HG03045 (cell line): ENCODE measurements around the gene CERS6.

Source experiments
- ATAC-seq: cut with Tn5 transposase; IDR thresholded peaks from one replicate; pipeline ENCODE4 v1.9.1; 2021; ENCODE audit warnings: mild to moderate bottlenecking, moderate library complexity; ENCODE audit not compliant: unreplicated experiment

CERS6 gene

GRCh38 chr2:168441214-168441872 is 14.7 kb upstream of the CERS6 start:
- ATAC-seq, result no peak

- no peak for ATAC-seq
Measured at GRCh38 chr2:168443818-168444217, 12.3 kb upstream of the CERS6 start.

- no peak for ATAC-seq
Measured at GRCh38 chr2:168445960-168446359, 10.1 kb upstream of the CERS6 start.

GRCh38 chr2:168448980-168449379 is 7.1 kb upstream of the CERS6 start:
- no peak for ATAC-seq

GRCh38 chr2:168449419-168449818 is 6.7 kb upstream of the CERS6 start:
- ATAC-seq, result no peak

- ATAC-seq, result no peak
Measured at GRCh38 chr2:168450171-168450570, 5.9 kb upstream of the CERS6 start.

- ATAC-seq, result no peak
Measured at GRCh38 chr2:168450732-168451131, 5.3 kb upstream of the CERS6 start.

- no peak for ATAC-seq
Measured at GRCh38 chr2:168452781-168453180, 3.3 kb upstream of the CERS6 start.

GRCh38 chr2:168453404-168453803 is 2.7 kb upstream of the CERS6 start:
- ATAC-seq, result no peak

- no peak for ATAC-seq
Measured at GRCh38 chr2:168454737-168455644, 1.1 kb upstream of the CERS6 start.

GRCh38 chr2:168456521-168457189 is 583 bp downstream of the CERS6 start:
- peak; percentile 32 for ATAC-seq

GRCh38 chr2:168457190-168457895 is 1.3 kb downstream of the CERS6 start:
- no peak for ATAC-seq

- ATAC-seq, result no peak
Measured at GRCh38 chr2:168458139-168458538, 2.1 kb downstream of the CERS6 start.

GRCh38 chr2:168459256-168459655 is 3.2 kb downstream of the CERS6 start:
- ATAC-seq, result no peak

GRCh38 chr2:168460571-168460970 is 4.5 kb downstream of the CERS6 start:
- no peak for ATAC-seq

- no peak for ATAC-seq
Measured at GRCh38 chr2:168461178-168461941, 5.3 kb downstream of the CERS6 start.

- no peak for ATAC-seq
Measured at GRCh38 chr2:168461942-168462331, 5.9 kb downstream of the CERS6 start.

- no peak for ATAC-seq
Measured at GRCh38 chr2:168462543-168463045, 6.5 kb downstream of the CERS6 start.

GRCh38 chr2:168465594-168465993 is 9.5 kb downstream of the CERS6 start:
- no peak for ATAC-seq

GRCh38 chr2:168466190-168466737 is 10.2 kb downstream of the CERS6 start:
- ATAC-seq, result no peak
